Measurements from ENCODE around the gene CCDC81.
"Not testable (repeated sequence)": the region's sequence is repeated elsewhere in the genome, so short reads cannot be mapped to it uniquely, and the experiment has no call there.

The CCDC81 gene

DNA sequence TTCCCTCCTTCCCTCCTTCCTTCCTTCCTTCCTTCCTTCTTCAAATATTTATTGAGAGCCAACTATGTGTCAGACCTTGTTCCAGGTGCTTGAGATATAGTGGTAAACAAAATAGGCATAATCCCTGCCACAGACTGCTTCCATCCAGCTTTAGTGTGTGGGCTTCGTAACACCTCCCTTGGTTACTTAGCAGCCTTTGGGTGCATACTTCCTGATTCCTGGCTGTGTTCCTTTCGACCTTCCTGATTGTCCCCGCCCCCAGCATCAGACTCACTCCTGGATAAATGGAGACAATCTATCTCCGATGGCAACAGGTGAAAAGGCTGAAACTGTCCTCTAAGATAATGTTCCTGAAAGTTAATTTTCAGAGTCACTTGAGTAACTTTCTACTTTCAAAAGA, 13.5 kb downstream of the CCDC81 start:
- DNase-seq = no peak

DNA sequence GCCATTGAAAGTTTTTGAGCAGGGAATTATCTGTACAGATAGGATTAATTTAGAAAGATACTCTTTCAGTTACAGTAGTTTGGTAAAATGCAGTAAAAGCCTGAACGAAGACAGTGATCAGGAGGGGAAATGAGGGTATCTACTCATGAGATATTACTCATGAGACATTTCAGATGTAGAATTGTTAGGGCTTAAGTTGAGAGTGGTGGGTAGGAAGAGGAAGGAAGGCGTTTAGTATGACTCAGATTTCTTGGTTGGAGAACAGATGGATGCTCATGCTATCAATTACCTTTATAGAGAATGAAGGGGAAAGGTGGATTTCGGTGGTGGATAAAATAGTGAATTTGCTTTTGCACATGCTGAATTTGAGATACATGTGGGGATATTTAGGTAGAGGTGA, 15.8 kb downstream of the CCDC81 start:
- no peak for DNase-seq

GRCh38 chr11:86395061-86395551, 20.4 kb downstream of the CCDC81 start:
- no peak for DNase-seq

DNA sequence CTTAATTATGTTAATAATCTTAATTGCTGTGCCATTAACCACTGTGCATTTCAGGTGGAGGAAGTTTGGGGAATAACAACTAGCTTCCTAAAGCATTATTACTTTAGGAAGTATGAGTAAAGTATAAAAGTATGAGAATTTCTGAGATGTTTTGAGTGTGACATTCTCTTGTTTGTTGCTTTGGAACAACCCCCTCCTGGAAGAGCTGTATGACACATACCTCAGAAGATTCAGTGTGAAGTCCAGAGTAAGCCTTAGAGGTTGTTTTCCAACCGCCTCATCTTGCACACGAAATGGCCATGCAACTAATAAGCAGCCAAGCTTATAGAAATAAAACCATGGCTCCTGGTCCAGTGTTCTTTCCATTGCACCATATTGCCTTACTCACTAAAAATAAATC, 21.7 kb downstream of the CCDC81 start:
- DNase-seq = peak; percentile 14

- no peak for DNase-seq
These were observed 22.7 kb downstream of the CCDC81 start for GRCh38 chr11:86397351-86397750.

DNA sequence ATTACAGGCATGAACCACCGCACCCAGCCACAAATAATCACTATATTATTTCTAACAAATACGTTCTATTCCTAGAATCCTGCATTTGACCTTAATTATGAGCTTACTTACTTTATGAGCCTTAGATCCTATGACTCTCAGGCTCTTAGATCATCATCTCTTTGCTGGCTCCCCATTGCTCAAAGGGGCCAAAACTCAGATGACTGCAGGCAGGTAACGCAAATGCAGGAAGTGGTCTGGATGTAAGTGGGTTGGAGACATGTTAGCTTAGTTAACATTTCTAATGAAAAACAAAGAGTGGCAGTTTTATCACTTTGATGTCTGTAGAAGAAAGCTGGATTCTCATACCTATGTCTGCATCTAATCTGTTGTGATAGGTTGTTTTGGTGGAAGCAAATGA, 23.4 kb downstream of the CCDC81 start:
- no peak for DNase-seq

DNA sequence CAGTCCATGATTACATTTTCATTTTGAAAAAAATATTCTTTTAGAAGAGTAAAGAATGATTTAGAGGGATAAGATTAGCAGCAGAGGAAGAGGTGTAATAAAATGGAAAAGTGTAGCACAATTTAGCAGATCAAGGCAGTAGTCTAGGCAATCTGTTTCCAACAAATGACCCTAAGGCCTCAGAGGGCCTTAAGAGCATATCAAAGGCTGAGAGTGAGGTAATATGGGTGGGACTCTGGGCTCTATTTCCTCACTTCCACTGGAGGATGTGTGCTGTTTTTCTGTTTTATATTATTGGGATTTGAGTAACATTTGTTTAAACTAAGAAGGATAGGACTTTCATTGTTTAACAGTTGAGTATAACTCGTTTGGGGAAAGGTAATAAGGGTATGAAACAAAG, 28.8 kb downstream of the CCDC81 start:
- DNase-seq = no peak

DNA sequence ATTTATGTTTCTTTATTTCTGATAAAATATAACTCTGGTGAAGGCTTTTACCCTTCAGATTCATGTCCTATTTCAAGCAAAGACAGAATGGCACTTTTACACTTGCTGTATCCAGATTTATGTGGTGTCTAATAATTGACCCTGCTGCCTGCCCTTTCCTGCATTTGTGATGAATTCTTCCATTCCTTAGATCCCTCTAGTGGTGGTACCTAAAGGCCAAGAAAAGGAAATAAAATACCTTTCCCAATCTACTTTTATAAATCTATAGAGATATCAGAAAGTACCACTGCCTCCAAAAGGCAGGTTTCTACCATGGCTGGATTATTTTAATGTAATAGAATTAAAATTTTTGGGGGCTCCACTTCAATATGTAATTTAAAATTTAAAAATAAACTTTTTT, 34.2 kb downstream of the CCDC81 start:
- no peak for DNase-seq

- DNase-seq = no peak
These were observed 39.3 kb downstream of the CCDC81 start for GRCh38 chr11:86414032-86414431.

GRCh38 chr11:86415026-86415425, 40.3 kb downstream of the CCDC81 start:
- DNase-seq = no peak

DNA sequence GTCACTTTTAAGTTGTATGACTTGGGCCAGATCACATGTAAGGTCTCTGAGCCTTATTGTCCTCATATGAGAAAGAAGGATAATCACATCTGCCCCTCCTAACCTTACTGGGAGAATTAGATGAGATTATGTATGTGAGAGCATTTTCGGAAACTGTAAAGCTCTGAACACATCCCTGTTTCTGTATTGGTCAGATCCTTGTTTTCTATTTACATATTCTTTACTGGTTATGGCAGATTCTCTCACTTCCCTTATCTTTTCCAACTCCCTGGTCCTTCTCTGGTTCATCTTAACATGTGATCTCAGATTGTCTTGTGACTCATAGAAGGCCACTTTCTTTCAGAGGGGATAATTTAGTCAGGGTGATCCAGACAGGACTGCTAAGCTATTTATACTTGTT, 41.8 kb downstream of the CCDC81 start:
- DNase-seq = no peak

DNA sequence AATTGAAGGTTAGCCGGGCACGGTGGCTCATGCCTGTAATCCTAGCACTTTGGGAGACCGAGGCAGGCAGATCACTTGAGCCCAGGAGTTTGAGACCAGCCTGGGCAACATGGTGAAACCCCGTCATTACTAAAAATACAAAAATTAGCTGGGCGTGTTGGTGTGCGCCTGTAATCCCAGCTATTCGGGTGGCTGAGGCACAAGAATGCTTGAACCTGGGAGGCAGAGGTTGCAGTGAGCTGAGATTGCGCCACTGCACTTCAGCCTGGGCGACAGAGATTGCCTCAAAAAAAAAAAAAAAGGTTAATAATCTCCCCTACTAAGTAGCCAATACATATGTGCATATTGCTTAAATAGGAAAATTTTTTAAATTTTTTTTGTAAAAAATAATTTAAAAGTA, 42.3 kb downstream of the CCDC81 start:
- DNase-seq = not testable (repeated sequence)

GRCh38 chr11:86418106-86418505, 43.4 kb downstream of the CCDC81 start:
- DNase-seq = no peak

DNA sequence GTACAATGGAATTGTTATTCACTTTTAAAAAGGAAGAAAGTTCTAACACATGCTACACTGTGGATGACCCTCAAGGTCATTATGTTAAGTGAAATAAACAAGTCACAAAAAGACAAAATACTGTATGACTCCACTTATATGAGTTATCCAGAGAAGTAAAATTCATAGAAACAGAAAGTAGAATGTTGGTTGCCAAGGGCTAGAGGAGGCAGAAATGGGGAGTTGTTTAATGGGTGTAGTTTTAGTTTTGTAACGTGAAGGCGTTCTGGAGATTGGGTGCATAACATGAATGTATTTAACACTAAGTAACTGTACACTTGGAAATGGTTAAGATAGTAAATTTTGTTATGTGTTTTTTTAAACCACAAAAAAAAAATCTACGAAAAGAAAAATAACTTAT, 43.8 kb downstream of the CCDC81 start:
- DNase-seq = no peak

DNA sequence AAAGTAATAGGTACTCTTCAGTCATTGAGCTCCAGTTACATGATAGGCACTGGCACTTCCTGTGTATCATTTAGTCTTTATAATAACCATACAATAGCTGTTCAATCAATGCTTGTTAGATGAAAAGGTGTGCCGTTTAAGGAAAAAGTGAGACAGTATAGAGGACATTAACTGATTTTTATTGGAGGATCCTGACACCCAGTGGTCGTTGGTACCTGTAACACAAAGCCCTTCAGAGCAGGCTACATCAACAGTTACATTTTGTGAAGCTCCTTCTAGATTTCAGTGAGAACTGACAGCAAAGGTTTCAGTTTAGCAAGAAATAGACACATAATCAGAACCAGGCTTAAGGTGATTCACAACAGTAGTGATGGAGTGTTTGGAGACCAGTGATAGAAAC, 44.2 kb downstream of the CCDC81 start:
- DNase-seq = no peak

- DNase-seq = no peak
These were observed 47.3 kb downstream of the CCDC81 start for GRCh38 chr11:86421946-86422345.

- no peak for DNase-seq
These were observed 47.7 kb downstream of the CCDC81 start for GRCh38 chr11:86422371-86422770.

GRCh38 chr11:86423488-86423887, 48.8 kb downstream of the CCDC81 start:
- peak; percentile 63 for DNase-seq

- DNase-seq = no peak
These were observed 52.8 kb downstream of the CCDC81 start for GRCh38 chr11:86427441-86427840.

DNA sequence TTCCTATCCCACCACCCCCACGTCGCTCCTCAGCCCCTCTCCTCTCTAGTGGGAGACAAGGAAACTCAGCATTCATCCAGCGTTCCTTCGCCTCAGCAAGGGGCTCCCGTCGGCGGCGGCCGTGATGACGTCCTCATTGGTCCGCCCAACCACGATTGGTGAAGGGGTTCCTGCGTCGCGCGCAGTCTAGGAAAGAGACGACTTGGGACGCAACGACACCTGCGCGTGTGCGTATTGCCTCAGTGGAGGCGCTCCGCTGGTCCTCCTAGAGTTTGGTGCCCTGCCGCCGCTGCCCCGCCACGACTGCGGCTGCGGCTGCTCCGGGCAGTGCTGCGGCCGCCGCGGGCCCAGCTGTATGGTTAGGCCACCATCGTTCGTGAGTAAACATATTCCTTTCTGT, 56.6 kb downstream of the CCDC81 start:
- no peak for DNase-seq

GRCh38 chr11:86433361-86434095, 58.8 kb downstream of the CCDC81 start:
- DNase-seq = not testable (repeated sequence)

GRCh38 chr11:86435711-86436110, 61.0 kb downstream of the CCDC81 start:
- no peak for DNase-seq

DNA sequence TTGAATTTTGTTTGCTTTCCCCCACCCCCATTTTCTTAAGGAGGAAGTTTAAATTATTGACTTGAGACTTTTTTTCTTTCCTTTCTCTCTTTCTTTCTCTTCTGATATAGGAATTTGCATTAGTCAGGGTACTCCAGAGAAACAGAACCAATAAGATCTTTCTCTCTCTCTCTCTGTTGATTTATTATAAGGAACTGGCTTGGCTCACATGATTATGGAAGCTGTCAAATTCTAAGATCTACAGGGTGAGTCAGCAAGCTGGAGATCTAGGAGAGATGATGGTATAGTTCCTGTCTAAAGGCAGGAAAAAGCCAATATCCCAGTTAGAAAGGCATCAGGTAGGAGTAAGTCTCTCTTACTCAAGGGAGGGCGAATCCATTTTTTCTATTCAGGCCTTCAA, 64.0 kb downstream of the CCDC81 start:
- peak; percentile 76 for DNase-seq

DNA sequence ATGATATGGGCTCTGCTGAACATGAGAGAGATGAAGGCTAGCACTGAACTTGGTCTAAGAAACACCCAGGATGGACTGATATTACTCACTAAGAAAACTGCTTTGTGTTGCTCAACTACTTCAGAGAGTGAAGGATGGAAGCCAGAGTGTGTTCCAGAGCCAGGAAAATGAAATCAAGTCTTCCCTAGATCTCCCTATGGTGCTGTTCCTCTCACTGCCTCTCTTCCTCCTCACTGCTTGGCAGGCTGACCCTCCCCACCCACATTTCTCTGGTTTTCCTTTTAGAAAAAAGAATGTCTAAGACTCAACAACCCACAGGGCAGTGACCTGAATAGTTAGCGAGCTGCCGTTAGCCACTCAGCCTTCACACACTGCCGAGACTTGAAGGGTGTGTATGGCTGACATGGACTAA, 65.6 kb downstream of the CCDC81 start:
- peak; percentile 51 for DNase-seq

DNA sequence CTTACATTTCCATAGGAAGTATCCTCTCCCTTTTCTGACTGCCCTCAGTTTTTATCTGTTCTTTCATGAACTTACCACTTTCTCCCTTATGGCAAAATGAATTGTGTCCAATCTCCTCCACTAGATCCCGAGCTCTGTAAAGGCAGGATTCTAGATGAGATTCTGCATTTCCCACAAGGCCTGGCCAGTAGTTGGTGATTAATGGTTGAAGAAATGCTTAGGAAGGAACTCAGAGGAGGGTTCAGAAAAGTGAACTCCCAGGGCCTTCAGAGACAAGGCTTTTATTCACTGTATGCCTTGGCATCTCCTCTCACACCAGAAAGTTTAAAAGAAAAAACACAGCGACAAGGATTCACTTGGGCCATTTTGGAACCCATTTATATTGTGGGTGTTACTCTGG, 66.2 kb downstream of the CCDC81 start:
- DNase-seq = no peak
